Osteoblast (primary cell): ENCODE measurements around the gene OR2M4. TPM values are rescaled to one million over a fixed set of nuclear protein-coding genes. Genes with fewer than 3 reads are reported as not detected.
"Not testable (repeated sequence)": the region's sequence is repeated elsewhere in the genome, so short reads cannot be mapped to it uniquely, and the experiment has no call there.

Source experiments
- DNase-seq: peaks from one replicate; pipeline ENCODE4 v3.0.0; 2011; ENCODE audit warnings: low spot score, mixed read lengths; ENCODE audit not compliant: insufficient read length; ENCODE audit errors: missing footprints
- H2AFZ ChIP-seq: 2 replicates; pipeline ENCODE4 v1.6.0; 2011; ENCODE audit warnings: mild to moderate bottlenecking, low read length
- H3K27ac ChIP-seq: 2 replicates; pipeline ENCODE4 v1.5.1; 2011; ENCODE audit warnings: mild to moderate bottlenecking, low read depth, low read length, moderate library complexity
- H3K27me3 ChIP-seq: 2 replicates; pipeline ENCODE4 v1.6.0; 2012; ENCODE audit warnings: mild to moderate bottlenecking, control low read depth, inconsistent platforms, low read length, moderate library complexity; ENCODE audit not compliant: insufficient read depth
- H3K36me3 ChIP-seq: 2 replicates; pipeline ENCODE4 v1.5.1; 2011; ENCODE audit warnings: mild to moderate bottlenecking, low read length, control low read depth, moderate library complexity; ENCODE audit not compliant: insufficient read depth
- H3K4me1 ChIP-seq: 2 replicates; pipeline ENCODE4 v1.5.1; 2011; ENCODE audit warnings: mild to moderate bottlenecking, low read length, control low read depth, moderate library complexity; ENCODE audit not compliant: insufficient read depth
- H3K4me2 ChIP-seq: 2 replicates; pipeline ENCODE4 v1.6.0; 2011; ENCODE audit warnings: mild to moderate bottlenecking, low read length; ENCODE audit not compliant: insufficient read depth
- H3K4me3 ChIP-seq: fragments of 200-600 bp; sonication (generic); 3 replicates; pipeline ENCODE4 v1.5.1; 2012; ENCODE audit warnings: mild to moderate bottlenecking, low read length, inconsistent platforms; ENCODE audit not compliant: insufficient read depth
- H3K79me2 ChIP-seq: 2 replicates; pipeline ENCODE4 v1.6.0; 2012; ENCODE audit warnings: mild to moderate bottlenecking, low read length, control low read depth, inconsistent platforms; ENCODE audit not compliant: insufficient read depth
- H3K9me3 ChIP-seq: 2 replicates; pipeline ENCODE4 v1.5.1; 2011; ENCODE audit warnings: low read depth, low read length, control low read depth
- H4K20me1 ChIP-seq: 2 replicates; pipeline ENCODE4 v1.6.0; 2012; ENCODE audit warnings: mild to moderate bottlenecking, low read length, control low read depth; ENCODE audit not compliant: insufficient read depth
- total RNA-seq: library from RNA; depleted of rRNA; stranded (reverse); fragments of >200 nt; gene quantifications from 2 replicates; pipeline ENCODE4 v1.2.3, GENCODE V29; 2012
- TF ChIP-seq, protein P1 (sequence below): IDR thresholded peaks from 2 replicates; pipeline ENCODE4 v1.5.1; 2011; ENCODE audit warnings: mild to moderate bottlenecking, low read depth, low read length, moderate library complexity; ENCODE audit errors: extremely low read depth

OR2M4 gene
- total RNA-seq, 1 donor = not detected

DNA sequence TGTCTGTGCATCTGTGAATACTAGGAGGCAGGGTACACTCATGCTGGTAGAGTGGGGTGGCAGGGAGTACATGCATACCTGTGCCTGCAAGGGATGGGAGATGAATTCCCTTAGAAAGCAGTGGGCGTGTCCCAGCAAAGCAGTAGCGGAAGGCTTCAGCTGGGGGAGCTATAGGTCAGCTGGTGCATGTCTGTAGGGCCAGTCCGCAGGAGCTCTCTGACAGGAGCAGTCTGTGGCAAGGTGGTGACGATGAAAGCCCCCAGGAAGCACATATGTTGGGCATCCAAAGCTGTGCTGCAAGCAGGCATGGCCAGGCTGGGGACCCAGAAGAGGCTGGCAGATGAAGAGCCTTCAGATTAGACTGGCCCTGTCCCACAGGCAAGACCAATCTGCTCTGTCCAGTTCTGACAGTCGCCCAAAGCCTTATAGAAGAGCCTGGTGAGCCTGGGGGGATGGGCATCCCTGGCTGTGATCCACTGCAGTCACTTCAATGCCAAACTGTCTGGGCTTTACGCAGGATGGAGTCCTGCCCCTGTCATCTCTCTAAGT, 1.8 kb upstream of the OR2M4 start:
- no peak overlapping the region for H3K27ac ChIP-seq
- no peaks in the 10 kb centered on the region for H4K20me1 ChIP-seq
- H3K79me2 ChIP-seq = no peaks in the 10 kb centered on the region
- no peaks in the 10 kb centered on the region for H3K36me3 ChIP-seq
- no peak overlapping the region for H3K4me2 ChIP-seq
- H3K4me1 ChIP-seq = no peaks in the 10 kb centered on the region
- DNase-seq = no peak
- H3K4me3 ChIP-seq = no peak overlapping the region
- H3K9me3 ChIP-seq = peaks cover 4% of the 10 kb centered on the region
- H2AFZ ChIP-seq = no peak overlapping the region
- H3K27me3 ChIP-seq = no peaks in the 10 kb centered on the region
- TF ChIP-seq, protein P1, sequence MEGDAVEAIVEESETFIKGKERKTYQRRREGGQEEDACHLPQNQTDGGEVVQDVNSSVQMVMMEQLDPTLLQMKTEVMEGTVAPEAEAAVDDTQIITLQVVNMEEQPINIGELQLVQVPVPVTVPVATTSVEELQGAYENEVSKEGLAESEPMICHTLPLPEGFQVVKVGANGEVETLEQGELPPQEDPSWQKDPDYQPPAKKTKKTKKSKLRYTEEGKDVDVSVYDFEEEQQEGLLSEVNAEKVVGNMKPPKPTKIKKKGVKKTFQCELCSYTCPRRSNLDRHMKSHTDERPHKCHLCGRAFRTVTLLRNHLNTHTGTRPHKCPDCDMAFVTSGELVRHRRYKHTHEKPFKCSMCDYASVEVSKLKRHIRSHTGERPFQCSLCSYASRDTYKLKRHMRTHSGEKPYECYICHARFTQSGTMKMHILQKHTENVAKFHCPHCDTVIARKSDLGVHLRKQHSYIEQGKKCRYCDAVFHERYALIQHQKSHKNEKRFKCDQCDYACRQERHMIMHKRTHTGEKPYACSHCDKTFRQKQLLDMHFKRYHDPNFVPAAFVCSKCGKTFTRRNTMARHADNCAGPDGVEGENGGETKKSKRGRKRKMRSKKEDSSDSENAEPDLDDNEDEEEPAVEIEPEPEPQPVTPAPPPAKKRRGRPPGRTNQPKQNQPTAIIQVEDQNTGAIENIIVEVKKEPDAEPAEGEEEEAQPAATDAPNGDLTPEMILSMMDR = no peak

DNA sequence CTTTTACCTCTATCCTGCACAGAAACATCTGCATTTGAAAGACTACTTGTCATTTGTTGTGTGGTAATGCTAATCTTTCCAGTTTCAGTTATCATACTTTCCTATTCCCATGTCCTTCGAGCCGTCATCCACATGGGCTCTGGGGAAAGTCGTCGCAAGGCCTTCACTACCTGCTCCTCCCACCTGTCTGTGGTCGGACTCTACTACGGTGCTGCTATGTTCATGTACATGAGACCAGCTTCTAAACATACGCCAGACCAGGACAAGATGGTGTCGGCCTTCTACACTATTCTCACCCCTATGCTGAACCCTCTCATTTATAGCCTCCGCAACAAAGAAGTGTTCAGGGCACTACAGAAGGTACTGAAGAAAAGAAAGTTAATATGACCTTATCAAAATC, 8.3 kb downstream of the OR2M4 start:
- no peak for DNase-seq
- TF ChIP-seq, protein P1 = no peak
- Histone ChIP-seq H3K9me3 (no peaks in the 10 kb centered on the region), H3K79me2 (no peaks in the 10 kb centered on the region), H3K27ac (no peak overlapping the region), H3K27me3 (no peaks in the 10 kb centered on the region), H3K36me3 (no peaks in the 10 kb centered on the region), H3K4me1 (no peaks in the 10 kb centered on the region), H2AFZ (no peak overlapping the region), H4K20me1 (no peaks in the 10 kb centered on the region), H3K4me3 (no peak overlapping the region), H3K4me2 (no peak overlapping the region)

DNA sequence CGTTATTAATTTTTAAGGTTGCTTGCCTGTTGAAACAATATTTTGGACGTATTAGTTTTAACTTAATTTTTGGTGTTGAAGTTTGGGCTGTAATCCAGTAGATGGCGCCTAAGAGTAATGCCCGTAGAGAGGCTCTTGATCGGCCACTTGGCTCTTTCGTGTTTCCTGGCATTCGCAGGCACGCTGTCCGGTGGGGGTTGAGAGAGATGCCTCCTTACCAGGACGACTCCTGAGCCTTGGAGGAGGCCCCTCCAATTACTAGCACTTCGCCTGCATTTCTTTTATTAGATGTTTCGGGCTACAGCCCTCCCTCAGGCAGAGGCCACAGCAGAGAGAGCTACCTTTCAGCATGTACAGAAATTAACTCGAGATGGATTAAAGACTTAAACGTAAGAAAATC, 12.0 kb downstream of the OR2M4 start:
- Histone ChIP-seq H3K79me2 (no peaks in the 10 kb centered on the region), H3K4me3 (no peak overlapping the region), H3K4me2 (no peak overlapping the region), H3K9me3 (no peaks in the 10 kb centered on the region), H3K4me1 (no peaks in the 10 kb centered on the region), H3K27ac (no peak overlapping the region), H3K27me3 (no peaks in the 10 kb centered on the region), H3K36me3 (no peaks in the 10 kb centered on the region), H2AFZ (no peak overlapping the region), H4K20me1 (no peaks in the 10 kb centered on the region)
- DNase-seq = peak; percentile 62
- TF ChIP-seq, protein P1 = peak; percentile 60

DNA sequence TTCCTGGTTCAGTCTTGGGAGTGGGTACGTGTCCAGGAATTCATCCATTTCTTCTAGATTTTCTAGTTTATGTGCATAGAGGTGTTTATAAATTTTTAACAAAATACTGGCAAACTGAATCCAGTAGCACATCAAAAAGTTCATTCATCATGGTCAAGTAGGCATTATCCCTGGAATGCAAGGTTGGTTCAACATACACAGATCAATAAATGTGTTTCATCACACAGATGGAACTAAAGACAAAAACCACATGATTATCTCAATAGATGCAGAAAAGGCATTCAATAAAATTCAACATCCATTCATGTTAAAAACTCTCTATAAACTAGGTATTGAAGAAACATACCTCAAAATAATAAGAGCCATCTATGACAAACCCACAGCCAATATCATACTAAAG, 28.1 kb downstream of the OR2M4 start:
- H4K20me1 ChIP-seq, H3K4me3 ChIP-seq, DNase-seq, H3K27me3 ChIP-seq, H3K4me1 ChIP-seq, H3K9me3 ChIP-seq, H2AFZ ChIP-seq, H3K4me2 ChIP-seq, H3K79me2 ChIP-seq, H3K27ac ChIP-seq, H3K36me3 ChIP-seq: not testable (repeated sequence)

DNA sequence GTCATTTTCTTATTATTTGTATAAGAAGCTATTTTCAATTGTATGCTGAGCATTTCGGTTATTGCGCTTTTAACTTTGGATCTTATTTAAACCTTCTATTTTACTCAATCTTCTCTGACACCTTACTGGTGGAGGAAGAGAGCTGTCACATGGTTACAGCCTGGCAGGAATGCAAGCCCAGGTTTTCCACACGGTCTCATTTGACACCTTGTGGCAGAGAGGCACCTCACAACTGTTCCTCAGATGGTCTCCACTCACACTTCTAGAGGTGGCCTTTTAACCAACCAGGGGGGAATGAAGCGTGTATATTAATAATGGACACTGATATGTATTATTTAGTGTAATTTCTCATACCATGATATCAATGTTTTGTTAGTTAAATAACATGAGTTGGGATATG, 37.0 kb downstream of the OR2M4 start:
- no peaks in the 10 kb centered on the region for H3K9me3 ChIP-seq
- no peak for DNase-seq

DNA sequence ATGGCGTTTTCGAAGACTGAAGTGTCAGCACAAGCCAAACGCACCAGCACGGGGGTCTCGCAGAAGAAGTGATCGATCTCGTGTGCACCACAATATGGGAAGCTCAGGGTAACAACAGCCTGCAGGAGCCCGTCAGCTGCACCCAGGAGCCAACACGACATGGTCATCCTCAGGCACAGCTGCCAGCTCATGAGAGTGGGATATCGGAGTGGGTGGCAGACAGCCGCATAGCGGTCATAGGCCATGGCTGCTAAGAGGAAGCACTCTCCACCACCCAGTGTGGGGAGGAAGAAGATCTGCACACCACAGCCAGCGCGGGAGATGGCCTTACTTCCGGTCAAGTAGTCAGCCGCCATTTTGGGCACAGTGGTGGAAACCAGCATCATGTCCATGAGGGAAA, 42.0 kb downstream of the OR2M4 start:
- not testable (repeated sequence) for DNase-seq, H4K20me1 ChIP-seq, H3K27ac ChIP-seq, H2AFZ ChIP-seq, H3K79me2 ChIP-seq, H3K4me3 ChIP-seq, H3K4me1 ChIP-seq, H3K9me3 ChIP-seq, H3K27me3 ChIP-seq, H3K4me2 ChIP-seq, H3K36me3 ChIP-seq

More for the DNA sequence above, 37.0 kb downstream of the OR2M4 start:
- H4K20me1 ChIP-seq = no peaks in the 10 kb centered on the region
- H3K27me3 ChIP-seq = no peaks in the 10 kb centered on the region
- no peak overlapping the region for H2AFZ ChIP-seq
- no peak overlapping the region for H3K4me2 ChIP-seq
- no peaks in the 10 kb centered on the region for H3K36me3 ChIP-seq
- H3K27ac ChIP-seq = no peak overlapping the region
- TF ChIP-seq, protein P1 = no peak
- no peaks in the 10 kb centered on the region for H3K4me1 ChIP-seq
- no peaks in the 10 kb centered on the region for H3K79me2 ChIP-seq
- H3K4me3 ChIP-seq = no peak overlapping the region
